Eye (tissue), 1 donor: ENCODE results near the gene FSIP2.
"Not testable (repeated sequence)": the region's sequence is repeated elsewhere in the genome, so short reads cannot be mapped to it uniquely, and the experiment has no call there.

Source experiments
- DNase-seq: peaks from one replicate; pipeline ENCODE4 v3.0.0-alpha.2; 2015

Gene FSIP2

DNA sequence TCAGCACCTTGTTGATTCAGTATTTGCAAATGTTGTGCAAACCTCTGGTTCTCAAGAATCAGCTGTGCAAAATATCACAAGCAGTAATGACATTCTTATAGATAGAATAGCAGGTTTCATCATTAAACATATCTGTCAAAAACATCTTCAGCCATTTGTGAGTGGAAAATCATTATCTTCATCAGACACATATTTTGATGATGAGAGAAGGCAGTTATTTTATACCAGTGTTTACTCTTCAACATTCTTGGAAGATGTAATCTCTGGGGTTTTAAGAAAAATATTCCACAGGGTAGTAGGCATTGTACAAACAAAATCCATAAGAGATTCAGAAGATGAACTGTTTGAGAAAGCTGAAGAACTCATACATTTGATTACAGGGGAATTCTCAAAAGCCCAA is 64.3 kb downstream of the FSIP2 start:
- no peak for DNase-seq

DNA sequence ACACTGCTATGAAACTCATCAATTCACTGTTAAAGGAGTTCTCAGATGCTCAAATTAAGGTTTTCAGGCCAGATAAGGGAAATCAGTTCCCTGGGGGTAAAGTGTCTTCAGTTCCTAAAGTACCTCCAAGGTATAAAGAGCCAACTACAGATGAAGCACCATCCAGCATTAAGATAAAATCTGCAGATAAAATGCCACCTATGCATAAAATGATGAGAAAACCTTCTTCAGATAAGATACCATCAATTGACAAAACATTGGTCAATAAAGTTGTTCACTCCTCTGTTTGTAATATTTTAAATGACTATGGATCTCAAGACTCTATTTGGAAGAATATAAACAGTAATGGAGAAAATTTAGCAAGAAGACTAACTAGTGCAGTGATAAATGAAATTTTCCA is 68.2 kb downstream of the FSIP2 start:
- no peak for DNase-seq

DNA sequence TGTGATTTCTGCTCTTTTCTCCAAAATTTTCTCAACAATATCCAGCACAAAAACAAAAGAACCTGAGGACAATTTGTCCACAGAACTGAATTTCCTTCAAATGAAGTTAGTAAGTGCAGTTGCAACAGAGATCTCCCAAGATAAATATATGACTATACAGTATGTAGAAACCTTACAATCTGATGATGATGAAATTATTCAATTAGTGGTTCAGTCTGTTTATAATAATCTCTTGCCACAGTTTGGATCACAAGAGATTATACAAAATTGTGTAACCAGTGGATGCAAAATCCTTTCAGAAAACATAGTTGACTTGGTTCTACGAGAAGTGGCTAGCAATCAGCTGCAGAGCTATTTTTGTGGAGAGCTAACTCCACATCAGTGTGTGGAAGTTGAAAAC is 68.7 kb downstream of the FSIP2 start:
- DNase-seq: no peak

DNA sequence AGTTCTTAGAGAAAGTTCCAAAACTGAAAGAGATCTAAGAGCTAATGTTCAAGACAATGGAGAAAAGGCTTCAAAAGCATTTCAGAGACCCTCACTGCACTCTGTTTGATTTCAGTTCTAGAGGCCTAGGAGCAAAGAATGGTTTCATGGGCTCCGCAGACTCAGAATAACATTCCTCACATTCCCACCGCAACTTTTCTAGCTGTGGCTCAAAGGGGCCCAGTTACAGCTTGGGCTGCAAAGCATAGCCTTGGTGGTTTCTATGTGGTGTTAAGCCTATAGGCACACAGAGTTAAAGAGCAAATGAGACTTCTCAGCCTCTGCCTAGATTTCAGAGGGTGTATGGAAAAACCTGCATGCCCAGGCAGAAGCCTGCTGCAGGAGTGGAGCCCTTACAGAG is 73.0 kb downstream of the FSIP2 start:
- no peak for DNase-seq

DNA sequence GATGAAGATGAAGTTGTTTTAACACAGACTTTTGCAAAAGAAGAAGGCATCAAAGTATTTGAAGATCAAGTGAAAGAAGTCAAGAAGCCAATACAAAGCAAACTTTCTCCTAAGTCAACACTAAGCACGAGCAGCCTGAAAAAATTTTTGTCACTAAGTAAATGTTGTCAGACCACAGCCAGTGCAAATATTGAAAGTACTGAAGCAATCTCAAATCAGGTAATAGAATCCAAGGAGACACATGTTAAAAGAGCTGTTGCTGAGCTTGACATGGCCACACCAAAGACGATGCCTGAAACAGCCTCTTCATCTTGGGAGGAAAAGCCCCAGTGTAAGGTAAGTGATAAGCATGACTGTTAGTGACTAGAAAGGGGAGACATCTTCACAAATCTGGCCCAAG is 75.1 kb downstream of the FSIP2 start:
- DNase-seq: no peak

DNA sequence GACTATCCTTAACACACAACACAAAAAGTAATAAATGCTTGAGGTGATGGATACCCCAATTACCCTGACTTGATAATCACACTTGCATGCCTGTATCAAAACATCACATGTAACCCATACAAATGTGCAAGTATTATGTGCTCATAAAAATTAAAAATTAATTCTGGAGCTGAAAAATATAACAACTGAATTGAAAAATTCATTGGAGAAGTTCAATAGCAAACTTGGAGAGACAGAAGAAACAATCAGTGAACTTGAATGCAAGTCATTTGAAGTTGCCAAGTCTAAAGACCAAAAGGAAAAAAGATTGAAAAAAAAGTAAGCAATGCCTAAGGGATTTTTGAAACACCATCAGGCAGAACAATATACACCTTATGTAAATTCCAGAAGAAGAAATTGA is 79.4 kb downstream of the FSIP2 start:
- no peak for DNase-seq

DNA sequence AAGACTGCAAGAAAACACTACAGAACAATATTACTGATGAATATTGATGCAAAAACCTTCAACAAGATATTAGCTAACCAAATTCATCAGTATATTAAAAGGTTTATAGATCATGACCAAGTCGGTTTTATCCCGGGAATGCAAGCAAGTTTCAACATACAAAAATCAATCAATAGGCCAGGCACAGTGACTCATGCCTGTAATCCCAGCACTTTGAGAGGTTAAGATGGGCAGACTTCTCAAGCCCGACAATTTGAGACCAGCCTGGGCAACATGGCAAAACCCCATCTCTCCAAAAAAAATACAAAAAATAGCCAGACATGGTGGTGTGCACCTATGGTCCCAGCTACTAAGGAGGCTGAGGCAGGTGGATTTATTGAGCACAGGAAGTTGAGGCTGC is 82.9 kb downstream of the FSIP2 start:
- no peak for DNase-seq

DNA sequence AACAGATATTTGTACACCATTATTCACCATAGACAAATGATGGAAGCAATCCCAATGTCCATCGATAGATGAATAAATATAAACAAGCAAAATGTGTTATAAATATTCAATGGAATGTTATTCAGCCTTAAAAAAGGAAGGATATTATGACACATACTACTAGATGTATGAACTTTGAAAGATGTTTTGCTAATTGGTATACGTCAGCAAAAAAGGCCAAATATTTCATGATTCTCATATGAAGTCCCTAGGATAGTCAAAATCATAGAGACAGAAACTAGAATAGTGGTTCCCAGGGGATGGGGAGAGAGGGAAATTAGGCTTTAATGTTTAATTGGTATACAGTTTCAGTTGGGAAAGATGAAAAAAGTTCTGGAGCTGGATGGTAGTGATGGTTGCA is 85.2 kb downstream of the FSIP2 start:
- DNase-seq: no peak

DNA sequence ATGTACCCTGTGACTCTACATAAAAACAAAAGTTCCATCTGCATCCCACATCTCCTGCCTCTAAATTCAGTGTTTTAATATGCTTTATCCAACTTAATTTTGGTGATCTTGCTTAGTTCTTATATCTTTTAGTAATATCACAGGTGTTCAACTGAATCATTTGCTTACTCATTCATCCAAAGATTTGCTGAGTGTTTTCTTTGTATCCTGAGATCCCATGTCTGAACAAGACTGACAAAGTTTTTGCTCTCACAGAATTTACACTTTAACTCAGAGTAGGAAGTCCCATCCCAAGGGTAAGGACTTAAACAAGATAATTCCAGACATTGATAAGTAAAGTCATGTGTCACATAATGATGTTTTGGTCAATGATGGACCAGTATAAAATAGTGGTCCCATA is 87.0 kb downstream of the FSIP2 start:
- DNase-seq: no peak

DNA sequence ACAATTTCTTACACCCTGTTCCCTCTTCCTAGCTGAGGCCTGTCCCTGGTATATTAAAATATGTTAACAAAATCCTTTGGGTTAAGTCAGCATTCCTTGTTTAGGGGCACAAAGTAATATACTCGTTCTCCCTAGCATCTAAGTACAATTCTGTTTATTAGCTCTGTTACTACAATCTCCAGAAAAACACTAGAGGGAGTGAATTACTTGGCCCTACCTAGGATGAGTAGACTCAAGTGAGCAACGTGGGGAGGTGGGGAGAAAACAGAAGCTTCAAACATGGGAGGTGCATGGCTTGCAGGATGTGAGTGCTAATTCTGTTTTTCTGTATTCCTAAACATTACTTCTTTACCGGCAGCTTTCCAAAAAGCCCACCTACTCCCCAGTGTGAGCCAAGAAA is 89.7 kb downstream of the FSIP2 start:
- DNase-seq: no peak

DNA sequence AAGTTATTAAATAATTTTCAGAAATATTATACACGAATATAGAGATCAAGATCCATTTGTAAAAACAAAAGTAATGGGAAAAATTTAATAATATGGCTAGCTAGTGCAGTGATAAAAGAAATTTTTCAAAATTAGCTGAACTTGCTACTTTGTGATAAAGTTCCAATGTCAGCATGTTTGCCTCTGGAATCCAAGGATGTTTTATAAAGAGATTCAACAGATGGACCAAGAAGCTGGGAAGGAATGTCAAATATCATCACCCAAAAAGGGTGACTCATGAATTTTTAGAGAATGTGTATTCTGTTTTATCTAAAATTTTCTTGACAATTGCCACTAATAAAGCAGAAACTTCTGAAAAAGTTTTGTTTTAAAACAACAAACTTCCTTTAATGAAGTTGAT is 95.3 kb downstream of the FSIP2 start:
- no peak for DNase-seq

DNA sequence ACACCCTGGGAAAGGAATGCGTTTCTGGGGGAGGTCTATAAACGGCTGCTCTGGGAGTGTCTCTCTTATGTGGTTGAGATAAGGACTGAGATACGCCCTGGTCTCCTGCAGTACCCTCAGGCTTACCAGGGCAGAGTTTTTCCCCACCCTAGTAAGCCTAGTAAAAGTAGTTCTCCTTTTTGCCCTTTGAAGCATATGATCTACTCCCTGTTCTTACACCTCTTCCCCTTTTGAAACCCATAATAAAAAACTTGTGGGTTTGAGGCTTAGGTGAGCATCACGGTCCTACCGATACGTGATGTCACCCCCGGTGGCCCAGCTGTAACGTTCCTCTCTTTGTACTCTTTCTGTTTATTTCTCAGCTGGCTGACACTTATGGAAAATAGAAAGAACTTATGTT is 97.4 kb downstream of the FSIP2 start:
- no peak for DNase-seq

DNA sequence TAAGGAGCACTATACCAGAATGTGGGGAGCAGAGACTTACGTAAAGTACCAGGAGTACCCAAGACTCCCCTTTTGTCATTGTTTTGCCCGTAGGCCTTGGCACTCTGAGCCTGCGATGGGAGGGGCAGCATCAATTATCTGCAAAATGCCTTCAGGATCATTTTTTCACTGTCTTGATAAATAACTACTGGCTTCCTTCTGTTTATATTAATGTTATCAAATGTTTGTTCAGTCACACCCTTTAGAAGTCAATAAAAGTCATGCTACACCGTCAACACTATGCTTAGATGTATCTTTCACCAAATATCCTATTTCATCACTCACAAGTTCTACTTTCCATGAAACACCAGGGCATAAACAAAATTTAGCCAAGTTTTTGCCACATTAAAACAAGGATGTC is 116.3 kb downstream of the FSIP2 start:
- no peak for DNase-seq

DNA sequence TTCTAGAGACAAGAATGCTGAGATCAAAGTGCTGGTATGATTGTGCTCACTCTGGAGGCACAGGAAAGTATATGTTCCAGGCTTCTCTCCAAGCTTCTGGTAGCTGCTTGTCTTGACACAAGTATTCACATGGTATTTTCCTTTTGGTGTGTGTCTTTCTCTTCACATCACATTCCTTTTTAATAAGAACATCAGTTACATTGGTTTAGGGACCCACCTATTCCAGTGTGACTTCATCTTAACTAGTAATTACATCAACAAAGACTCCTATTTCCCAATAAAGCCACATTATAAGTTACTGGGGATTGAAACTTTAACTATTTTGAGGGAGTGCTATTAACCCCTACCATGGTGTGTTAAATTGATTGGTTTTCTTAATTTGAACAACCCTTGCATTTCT is 119.1 kb downstream of the FSIP2 start:
- no peak for DNase-seq

DNA sequence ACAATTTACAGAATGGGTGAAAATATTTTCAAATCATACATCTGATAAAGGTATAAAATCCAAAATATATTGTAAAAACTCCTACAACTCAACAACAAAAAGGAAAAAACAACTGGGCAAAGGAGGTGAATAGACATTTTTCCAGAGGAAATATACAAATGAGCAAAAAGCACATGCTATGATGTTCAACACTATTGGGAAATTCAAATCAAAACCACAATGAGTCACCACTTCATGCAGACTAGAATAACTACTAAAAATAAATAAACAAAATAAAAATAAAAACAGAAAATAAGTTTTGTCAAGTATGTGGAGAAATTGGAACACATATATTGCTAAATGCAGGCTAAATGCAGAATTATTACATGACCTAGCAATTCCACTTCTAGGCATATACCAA is 120.9 kb downstream of the FSIP2 start:
- DNase-seq: no peak

DNA sequence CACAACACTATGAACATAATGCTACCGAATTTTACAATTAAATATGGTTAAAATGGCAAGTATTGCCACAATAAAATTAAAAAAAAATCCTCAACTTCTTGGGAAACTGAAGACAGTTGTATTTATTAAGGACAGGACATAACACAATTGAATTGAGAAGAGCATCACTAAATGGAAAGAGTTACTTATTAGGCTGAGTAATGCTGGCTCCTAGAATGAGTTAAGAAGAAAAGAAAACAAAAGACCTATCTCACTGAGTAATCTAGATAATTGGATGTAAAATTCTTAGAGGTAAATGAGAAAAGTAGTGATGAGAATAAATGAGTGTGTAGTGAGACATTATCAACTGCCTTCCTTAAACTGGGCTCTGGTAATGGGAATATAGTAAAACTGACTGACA is 121.7 kb downstream of the FSIP2 start:
- no peak for DNase-seq

DNA sequence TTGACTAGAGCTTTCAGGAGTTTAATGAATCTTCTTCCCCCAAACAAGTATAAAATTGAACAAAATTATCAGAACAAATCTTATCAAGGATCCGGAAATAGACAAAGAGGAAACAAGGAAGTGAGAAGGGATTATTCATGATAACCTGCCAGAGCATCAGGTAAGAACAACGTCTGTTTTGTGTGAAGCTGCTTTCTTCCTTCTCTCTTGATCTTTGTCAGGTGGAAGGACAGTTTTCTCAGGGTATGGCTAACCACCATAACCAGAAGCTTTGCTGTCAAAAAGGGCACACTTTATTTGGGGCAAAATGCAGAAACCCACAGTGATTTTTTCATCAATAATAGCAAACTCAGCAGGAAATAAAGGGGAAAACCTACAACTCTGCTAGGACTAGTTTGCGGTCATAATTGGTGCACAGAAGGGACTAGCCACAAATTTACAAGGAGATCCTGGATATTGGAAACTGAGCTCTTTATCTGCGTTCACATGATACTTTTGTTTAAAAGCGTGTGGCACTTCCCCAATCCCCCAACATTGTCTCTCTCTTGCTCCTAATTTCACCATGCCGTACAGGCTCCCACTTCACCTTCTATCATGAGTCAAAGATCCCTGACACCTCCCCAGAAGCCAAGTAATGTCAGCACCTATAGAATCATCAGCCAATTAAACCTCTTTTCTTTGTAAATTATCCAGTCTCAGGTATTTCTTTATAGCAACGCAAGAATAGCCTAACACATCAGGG is 124.2 kb downstream of the FSIP2 start:
- DNase-seq: no peak

DNA sequence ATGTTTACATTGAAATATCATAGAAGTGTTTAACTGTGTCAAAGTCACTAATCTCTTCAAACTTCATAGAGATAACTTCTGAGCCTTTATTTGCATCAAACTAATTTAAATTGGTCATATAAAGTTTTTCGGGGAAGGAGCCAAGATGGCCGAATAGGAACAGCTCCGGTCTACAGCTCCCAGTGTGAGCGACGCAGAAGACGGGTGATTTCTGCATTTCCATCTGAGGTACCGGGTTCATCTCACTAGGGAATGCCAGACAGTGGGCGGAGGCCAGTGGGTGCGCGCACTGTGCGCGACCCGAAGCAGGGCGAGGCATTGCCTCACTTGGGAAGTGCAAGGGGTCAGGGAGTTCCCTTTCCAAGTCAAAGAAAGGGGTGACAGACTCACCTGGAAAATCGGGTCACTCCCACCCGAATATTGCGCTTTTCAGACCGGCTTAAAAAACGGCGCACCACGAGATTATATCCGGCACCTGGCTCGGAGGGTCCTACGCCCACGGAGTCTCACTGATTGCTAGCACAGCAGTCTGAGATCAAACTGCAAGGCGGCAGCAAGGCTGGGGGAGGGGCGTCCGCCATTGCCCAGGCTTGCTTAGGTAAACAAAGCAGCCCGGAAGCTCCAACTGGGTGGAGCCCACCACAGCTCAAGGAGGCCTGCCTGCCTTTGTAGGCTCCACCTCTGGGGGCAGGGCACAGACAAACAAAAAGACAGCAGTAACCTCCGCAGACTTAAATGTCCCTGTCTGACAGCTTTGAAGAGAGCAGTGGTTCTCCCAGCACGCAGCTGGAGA is 126.1 kb downstream of the FSIP2 start:
- not testable (repeated sequence) for DNase-seq

DNA sequence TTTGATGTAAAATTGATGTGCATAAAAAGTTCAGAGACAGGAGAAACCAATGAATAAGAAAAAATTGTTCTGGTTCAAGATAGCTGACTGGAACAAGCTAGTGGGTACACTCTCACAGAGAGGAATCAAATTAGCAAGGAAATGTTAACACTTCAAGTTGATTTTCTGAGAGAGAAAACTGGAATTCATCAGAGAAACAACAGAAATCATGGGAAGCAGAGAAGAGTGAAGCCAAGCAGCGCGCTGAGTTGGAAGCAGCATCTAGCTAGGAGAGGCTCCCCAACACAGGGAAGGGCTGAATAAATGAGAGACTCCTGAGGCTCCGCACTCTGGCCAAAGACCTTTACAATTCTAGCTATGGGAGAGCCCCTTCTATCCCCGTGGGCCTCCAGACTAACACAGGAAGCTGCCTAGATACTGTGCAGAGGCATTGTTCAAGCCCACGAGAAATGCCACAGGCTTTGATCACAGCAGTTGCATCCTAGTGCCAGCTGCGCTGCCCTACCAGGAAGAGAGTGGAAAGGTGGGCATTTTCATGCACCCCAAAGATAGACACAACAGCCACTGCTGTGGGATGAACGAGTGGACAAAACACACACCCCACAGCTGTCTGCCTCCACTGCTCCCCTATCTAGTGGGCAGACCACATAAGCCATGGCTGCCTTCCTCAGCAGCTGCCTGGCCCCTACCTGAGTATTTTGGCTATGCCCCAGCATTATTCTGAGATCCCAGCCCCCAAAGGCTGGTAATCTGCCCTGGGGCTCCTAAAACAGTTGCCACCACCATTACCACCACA is 136.7 kb downstream of the FSIP2 start:
- DNase-seq: no peak

DNA sequence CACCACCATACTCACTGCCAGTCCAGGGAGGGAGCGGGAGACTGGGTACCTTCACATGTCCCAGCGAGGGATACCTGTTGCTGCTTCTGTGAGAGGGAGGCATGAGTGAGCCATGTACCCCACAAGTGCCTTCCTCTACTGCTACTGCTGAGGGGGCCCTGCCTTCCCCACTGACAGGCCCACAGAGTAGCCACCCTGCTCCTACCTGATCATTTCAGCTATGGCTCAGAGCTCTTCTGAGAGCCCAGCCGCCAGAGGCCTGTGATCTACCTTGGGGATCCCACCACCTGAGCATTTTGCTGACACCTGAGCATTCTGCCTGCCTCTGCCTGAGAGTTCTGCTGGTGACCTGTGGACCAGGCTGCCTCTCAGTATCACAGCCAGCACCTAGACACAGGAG is 137.6 kb downstream of the FSIP2 start:
- DNase-seq: no peak

DNA sequence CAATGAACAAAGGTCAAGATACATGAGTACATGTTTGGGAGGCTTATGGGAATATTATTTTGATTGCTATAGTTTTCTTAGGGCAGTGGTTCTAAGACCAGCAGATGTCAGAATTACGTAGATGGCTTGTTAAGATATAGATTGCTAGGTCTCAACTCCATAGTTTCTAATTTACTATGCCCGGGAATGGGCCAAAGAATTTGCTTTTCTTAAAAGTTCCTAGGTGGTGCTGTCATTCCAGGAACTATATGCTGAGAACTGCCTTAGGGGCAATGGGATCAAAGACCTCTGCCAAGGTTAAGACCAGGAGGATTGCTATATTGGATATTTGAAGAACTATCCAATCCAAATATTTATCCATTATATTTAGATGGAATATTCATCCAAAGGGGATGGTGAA is 141.8 kb downstream of the FSIP2 start:
- no peak for DNase-seq
